AG09309 (cell line): Measurements from ENCODE around the gene HOXB3.
"Not testable (repeated sequence)": the region's sequence is repeated elsewhere in the genome, so short reads cannot be mapped to it uniquely, and the experiment has no call there.

Experiments
- DNase-seq: peaks from one replicate; pipeline ENCODE4 v3.0.0-alpha.2; 2010; ENCODE audit warnings: low read depth
- H3K4me3 ChIP-seq: 2 replicates; pipeline ENCODE4 v1.5.1; 2011; ENCODE audit warnings: mild to moderate bottlenecking, low read depth, low read length, moderate library complexity; ENCODE audit not compliant: control insufficient read depth
- CTCF ChIP-seq: IDR thresholded peaks from 2 replicates; pipeline ENCODE4 v1.5.1; 2011; ENCODE audit warnings: mild to moderate bottlenecking, low read depth, low read length, inconsistent platforms; ENCODE audit not compliant: insufficient read depth, control insufficient read depth; ENCODE audit errors: missing control alignments

HOXB3 gene

GRCh38 chr17:48542114-48542656, 47.9 kb downstream of the HOXB3 start:
- DNase-seq, result no peak
- TF ChIP-seq CTCF, result no peak
- H3K4me3 ChIP-seq, result peak overlapping the region; percentile 64

GRCh38 chr17:48541577-48542113, 48.4 kb downstream of the HOXB3 start:
- no peak for DNase-seq
- TF ChIP-seq CTCF, result no peak
- peak overlapping the region; percentile 64 for H3K4me3 ChIP-seq

GRCh38 chr17:48541036-48541576, 48.9 kb downstream of the HOXB3 start:
- TF ChIP-seq CTCF, result no peak
- peak overlapping the region; percentile 64 for H3K4me3 ChIP-seq

GRCh38 chr17:48540213-48540612, 49.8 kb downstream of the HOXB3 start:
- no peak for TF ChIP-seq CTCF
- no peak for DNase-seq
- H3K4me3 ChIP-seq, result no peak overlapping the region

More at GRCh38 chr17:48541036-48541576, 48.9 kb downstream of the HOXB3 start:
- no peak for DNase-seq

GRCh38 chr17:48539177-48539576, 50.9 kb downstream of the HOXB3 start:
- DNase-seq, result peak; percentile 52
- no peak overlapping the region for H3K4me3 ChIP-seq
- TF ChIP-seq CTCF, result no peak

- H3K4me3 ChIP-seq, result no peak overlapping the region
- no peak for DNase-seq
- no peak for TF ChIP-seq CTCF
Observed at GRCh38 chr17:48537316-48537715, 52.7 kb downstream of the HOXB3 start.

- not testable (repeated sequence) for DNase-seq, H3K4me3 ChIP-seq
Observed at GRCh38 chr17:48535793-48536559, 54.1 kb downstream of the HOXB3 start.
